Gastroesophageal sphincter (tissue), 3 donors: Measurements from ENCODE around the gene DYSF.

Experiments
- EP300 ChIP-seq: sonication (generic); formaldehyde crosslinking; IDR thresholded peaks from one replicate; pipeline ENCODE4 v1.6.1; 2017; ENCODE audit warnings: antibody characterized with exemption, mild to moderate bottlenecking
- POLR2A ChIP-seq, 2 donors: fragments of 450-650 bp; IDR thresholded peaks; one replicate each; pipeline ENCODE4 v1.6.1; 2017; ENCODE audit warnings: antibody characterized with exemption in 2 of 2, mild to moderate bottlenecking in 2 of 2, moderate library complexity in 1 of 2
- POLR2AphosphoS5 ChIP-seq: sonication (generic); formaldehyde crosslinking; IDR thresholded peaks from one replicate; pipeline ENCODE4 v1.6.1; 2017; ENCODE audit warnings: antibody characterized with exemption
- TF ChIP-seq, protein P1 (sequence below), 4 experiments: fragments of 200-600 bp in 2 of 4; fragments of 450-650 bp in 2 of 4; sonication (generic) in 1 of 4; IDR thresholded peaks; one replicate each; pipeline ENCODE4 v1.5.1; 2017 to 2019; ENCODE audit warnings: antibody characterized with exemption in 4 of 4, mild to moderate bottlenecking in 2 of 4, moderate library complexity in 2 of 4

GRCh38 chr2:71564361-71564760 lies 111.0 kb downstream of the DYSF start:
- TF ChIP-seq, protein P1, sequence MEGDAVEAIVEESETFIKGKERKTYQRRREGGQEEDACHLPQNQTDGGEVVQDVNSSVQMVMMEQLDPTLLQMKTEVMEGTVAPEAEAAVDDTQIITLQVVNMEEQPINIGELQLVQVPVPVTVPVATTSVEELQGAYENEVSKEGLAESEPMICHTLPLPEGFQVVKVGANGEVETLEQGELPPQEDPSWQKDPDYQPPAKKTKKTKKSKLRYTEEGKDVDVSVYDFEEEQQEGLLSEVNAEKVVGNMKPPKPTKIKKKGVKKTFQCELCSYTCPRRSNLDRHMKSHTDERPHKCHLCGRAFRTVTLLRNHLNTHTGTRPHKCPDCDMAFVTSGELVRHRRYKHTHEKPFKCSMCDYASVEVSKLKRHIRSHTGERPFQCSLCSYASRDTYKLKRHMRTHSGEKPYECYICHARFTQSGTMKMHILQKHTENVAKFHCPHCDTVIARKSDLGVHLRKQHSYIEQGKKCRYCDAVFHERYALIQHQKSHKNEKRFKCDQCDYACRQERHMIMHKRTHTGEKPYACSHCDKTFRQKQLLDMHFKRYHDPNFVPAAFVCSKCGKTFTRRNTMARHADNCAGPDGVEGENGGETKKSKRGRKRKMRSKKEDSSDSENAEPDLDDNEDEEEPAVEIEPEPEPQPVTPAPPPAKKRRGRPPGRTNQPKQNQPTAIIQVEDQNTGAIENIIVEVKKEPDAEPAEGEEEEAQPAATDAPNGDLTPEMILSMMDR (IDR thresholded peaks at IDR 0.05), result no peak
- TF ChIP-seq EP300 (no peak), POLR2AphosphoS5 (no peak), POLR2A (IDR thresholded peaks at IDR 0.05) (no peak)
